ENCODE results near the gene RAPSN. TPM values are rescaled to one million over a fixed set of nuclear protein-coding genes. Genes with fewer than 3 reads are reported as not detected.

The RAPSN gene
- polyA plus RNA-seq, 1 donor (not counting 4 experiments of a cell fraction or from before 2014, with no cell fraction given) = 0.28 TPM

GRCh38 chr11:47496808-47497207 is 47.9 kb upstream of the RAPSN start:
- Histone ChIP-seq H2AFZ (ENCODE audit: control insufficient read depth, low read length) (no peak overlapping the region), H3K9me1 (ENCODE audit: control insufficient read depth, extremely low read depth, insufficient read depth, low read length) (no peaks in the 10 kb centered on the region), H3K27ac (ENCODE audit: control insufficient read depth, insufficient read depth, low read length) (no peak overlapping the region), H4K20me1 (ENCODE audit: control insufficient read depth, extremely low read depth, insufficient read depth, low read length) (peaks cover 8% of the 10 kb centered on the region), H3K9me3 (ENCODE audit: control insufficient read depth, low read depth, low read length) (no peaks in the 10 kb centered on the region), H3K36me3 (ENCODE audit: control insufficient read depth in 2 of 2, extremely low read depth in 1 of 2, insufficient read depth in 2 of 2, low read length in 2 of 2) (peaks cover 20 to 44% of the 10 kb centered on the region in 2 experiments), H3K9ac (ENCODE audit: control insufficient read depth, extremely low read depth, insufficient read depth, low read length) (no peak overlapping the region), H3K4me3 (ENCODE audit: control insufficient read depth in 2 of 3, extremely low read depth in 1 of 3, insufficient read depth in 2 of 3, low read depth in 1 of 3, low read length in 3 of 3) (no peak overlapping the region), H3K4me1 (ENCODE audit: control insufficient read depth, extremely low read depth, insufficient read depth, low read length) (peaks cover 2% of the 10 kb centered on the region), H3K79me2 (ENCODE audit: control insufficient read depth, insufficient read depth, low read length) (peaks cover 98% of the 10 kb centered on the region), H3K27me3 (ENCODE audit: control insufficient read depth, extremely low read depth, insufficient read depth, low read length) (no peaks in the 10 kb centered on the region), H3K4me2 (ENCODE audit: control insufficient read depth, extremely low read depth, insufficient read depth, low read depth, low read length) (no peak overlapping the region)
- dilution Hi-C loops (cut with MboI; ENCODE audit: extremely low pct_ligation_motif_present, low sequenced_read_pairs) = no loop called here
- TF ChIP-seq CTCF (optimal IDR thresholded peaks at IDR 0.05 in 1 of 3, IDR thresholded peaks at IDR 0.05 in 1 of 3, conservative IDR thresholded peaks at IDR 0.05 in 1 of 3; ENCODE audit: extremely low read depth in 1 of 3, insufficient read depth in 2 of 3, low read length in 3 of 3) (no peak), EZH2 (IDR thresholded peaks at IDR 0.05; ENCODE audit: low read length) (no peak)
- DNase-seq (ENCODE audit: low read depth, low spot score) (no peak), FAIRE-seq (no peak)

GRCh38 chr11:47495856-47496217 is 46.9 kb upstream of the RAPSN start:
- H3K9me1 ChIP-seq (ENCODE audit: control insufficient read depth, extremely low read depth, insufficient read depth, low read length) = no peaks in the 10 kb centered on the region
- H2AFZ ChIP-seq (ENCODE audit: control insufficient read depth, low read length) = no peak overlapping the region
- H3K27ac ChIP-seq (ENCODE audit: control insufficient read depth, insufficient read depth, low read length) = peak overlapping the region; percentile 59
- H3K27me3 ChIP-seq (ENCODE audit: control insufficient read depth, extremely low read depth, insufficient read depth, low read length) = no peaks in the 10 kb centered on the region
- no peak overlapping the region for H3K9ac ChIP-seq (ENCODE audit: control insufficient read depth, extremely low read depth, insufficient read depth, low read length)
- no peak for FAIRE-seq
- H3K4me3 ChIP-seq (ENCODE audit: control insufficient read depth in 2 of 3, extremely low read depth in 1 of 3, insufficient read depth in 2 of 3, low read depth in 1 of 3, low read length in 3 of 3) = no peak overlapping the region
- no peak overlapping the region for H3K4me2 ChIP-seq (ENCODE audit: control insufficient read depth, extremely low read depth, insufficient read depth, low read depth, low read length)
- TF ChIP-seq CTCF (optimal IDR thresholded peaks at IDR 0.05 in 1 of 3, IDR thresholded peaks at IDR 0.05 in 1 of 3, conservative IDR thresholded peaks at IDR 0.05 in 1 of 3; ENCODE audit: extremely low read depth in 1 of 3, insufficient read depth in 2 of 3, low read length in 3 of 3) = no peak
- TF ChIP-seq EZH2 (IDR thresholded peaks at IDR 0.05; ENCODE audit: low read length) = no peak
- dilution Hi-C loops (cut with MboI; ENCODE audit: extremely low pct_ligation_motif_present, low sequenced_read_pairs) = no loop called here
- peaks cover 16 to 40% of the 10 kb centered on the region in 2 experiments for H3K36me3 ChIP-seq (ENCODE audit: control insufficient read depth in 2 of 2, extremely low read depth in 1 of 2, insufficient read depth in 2 of 2, low read length in 2 of 2)
- peaks cover 97% of the 10 kb centered on the region for H3K79me2 ChIP-seq (ENCODE audit: control insufficient read depth, insufficient read depth, low read length)
- peaks cover 2% of the 10 kb centered on the region for H3K4me1 ChIP-seq (ENCODE audit: control insufficient read depth, extremely low read depth, insufficient read depth, low read length)
- no peaks in the 10 kb centered on the region for H3K9me3 ChIP-seq (ENCODE audit: control insufficient read depth, low read depth, low read length)
- DNase-seq (ENCODE audit: low read depth, low spot score) = no peak
- peaks cover 8% of the 10 kb centered on the region for H4K20me1 ChIP-seq (ENCODE audit: control insufficient read depth, extremely low read depth, insufficient read depth, low read length)

All from keratinocyte (primary cell).